GM19397 (cell line): ENCODE measurements around the gene KLHL6.
"Not testable (repeated sequence)": the region's sequence is repeated elsewhere in the genome, so short reads cannot be mapped to it uniquely, and the experiment has no call there.

Experiments
- ATAC-seq: cut with Tn5 transposase; IDR thresholded peaks from one replicate; pipeline ENCODE4 v1.9.1; 2021; ENCODE audit warnings: mild to moderate bottlenecking, moderate library complexity; ENCODE audit not compliant: unreplicated experiment

KLHL6 gene

DNA sequence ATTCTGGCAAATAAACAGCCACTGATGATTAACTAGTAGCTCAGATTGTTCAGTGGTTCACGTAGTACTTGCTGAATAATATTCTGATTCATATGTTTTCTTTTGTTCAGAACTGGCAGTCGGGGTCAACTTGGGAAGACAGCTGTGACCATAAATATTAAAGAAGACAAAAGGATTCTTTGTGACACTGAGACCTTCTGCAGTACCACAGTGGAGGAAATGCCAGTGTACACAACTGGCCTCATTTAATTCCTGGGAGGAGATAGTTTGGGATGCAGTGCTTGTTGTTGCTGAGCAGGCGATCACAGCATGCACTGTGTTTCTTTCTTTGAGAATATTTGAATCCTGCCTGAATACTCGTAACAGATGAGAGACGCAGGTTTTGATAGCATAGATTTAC is 100.4 kb downstream of the KLHL6 start:
- no peak for ATAC-seq

GRCh38 chr3:183454064-183454463 is 101.4 kb downstream of the KLHL6 start:
- no peak for ATAC-seq

- no peak for ATAC-seq
Measured at GRCh38 chr3:183449791-183450190, 105.7 kb downstream of the KLHL6 start.

- no peak for ATAC-seq
Measured at GRCh38 chr3:183449391-183449790, 106.1 kb downstream of the KLHL6 start.

GRCh38 chr3:183448369-183449128 is 107.0 kb downstream of the KLHL6 start:
- ATAC-seq = no peak

DNA sequence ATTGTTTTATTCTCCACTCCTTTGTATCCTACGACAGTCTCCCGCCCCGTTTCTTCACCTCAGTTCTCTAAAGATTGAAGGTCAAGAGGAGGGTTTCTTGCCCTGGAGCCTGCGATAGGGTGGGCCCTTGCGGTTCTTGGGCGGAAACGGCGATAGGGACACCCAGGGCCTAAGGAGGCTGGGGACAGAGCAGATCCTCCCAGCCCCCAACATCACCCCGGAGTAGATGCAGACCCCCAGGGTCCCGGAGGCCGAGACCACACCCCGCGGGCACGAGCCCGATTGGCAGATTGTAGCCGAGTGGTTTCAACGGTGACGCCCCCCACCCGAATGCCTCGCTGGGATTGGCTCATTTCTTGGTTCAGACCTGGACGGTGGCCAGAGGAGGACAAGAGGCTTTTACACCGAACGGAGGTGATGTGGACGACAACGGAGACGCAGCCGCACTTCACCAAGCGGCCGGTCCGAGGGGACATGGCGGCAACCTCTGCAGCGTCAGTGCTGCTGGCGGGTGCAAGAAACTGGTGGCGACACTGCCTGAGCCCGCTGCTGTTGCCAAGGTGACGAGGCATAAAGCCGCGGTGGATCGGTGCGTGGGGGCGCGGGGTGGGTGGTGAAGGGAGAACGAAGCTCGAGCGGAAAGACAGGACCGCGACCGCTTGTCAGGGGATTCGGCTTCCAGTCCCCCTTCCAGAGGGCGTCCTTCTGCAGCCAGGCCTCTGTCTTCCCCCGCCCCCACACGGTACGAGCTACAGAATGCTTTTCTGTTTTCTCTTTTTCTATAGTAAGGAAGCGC is 108.1 kb downstream of the KLHL6 start:
- peak; percentile 82 for ATAC-seq

DNA sequence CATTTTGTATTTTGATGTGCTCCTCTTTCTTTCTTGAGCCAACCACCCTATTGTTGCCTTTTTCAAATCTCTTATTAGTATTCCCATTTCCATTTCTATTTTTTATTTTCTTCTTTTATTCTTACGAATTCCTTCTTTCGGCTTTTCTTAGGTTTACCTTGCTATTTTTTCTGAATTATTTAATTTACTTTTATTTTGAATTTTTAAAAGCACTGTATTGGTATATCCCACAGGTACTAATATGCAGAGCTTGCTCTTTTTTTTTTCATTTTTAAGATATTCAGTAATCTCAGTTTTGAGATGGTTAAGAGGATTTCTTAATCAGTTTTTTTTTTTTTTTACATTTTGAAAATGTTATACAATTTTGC is 108.7 kb downstream of the KLHL6 start:
- no peak for ATAC-seq

- no peak for ATAC-seq
Measured at GRCh38 chr3:183444748-183445147, 110.8 kb downstream of the KLHL6 start.

GRCh38 chr3:183443395-183444385 is 111.8 kb downstream of the KLHL6 start:
- no peak for ATAC-seq

GRCh38 chr3:183442994-183443393 is 112.5 kb downstream of the KLHL6 start:
- no peak for ATAC-seq

- ATAC-seq = not testable (repeated sequence)
Measured at GRCh38 chr3:183440521-183440920, 115.0 kb downstream of the KLHL6 start.

GRCh38 chr3:183439515-183439914 is 116.0 kb downstream of the KLHL6 start:
- no peak for ATAC-seq

DNA sequence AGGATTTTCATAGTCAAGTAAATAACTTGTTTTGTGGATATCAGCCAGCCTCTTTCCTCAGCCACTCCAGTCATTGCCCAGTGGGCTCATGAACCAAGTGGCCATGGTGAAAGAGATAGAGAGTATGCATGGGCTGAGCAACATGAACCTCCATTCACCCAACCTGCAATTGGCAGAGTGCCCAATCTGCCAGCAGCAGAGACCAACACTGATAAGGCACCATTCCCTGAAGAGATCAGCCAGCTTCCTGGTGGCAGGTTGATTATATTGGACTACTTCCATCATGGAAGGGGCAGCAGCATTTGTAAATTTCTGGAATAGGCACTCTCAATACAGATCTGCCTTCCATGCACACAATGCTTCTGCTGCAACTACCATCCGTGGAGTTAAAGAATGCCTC is 116.8 kb downstream of the KLHL6 start:
- no peak for ATAC-seq

GRCh38 chr3:183437666-183438564 is 117.6 kb downstream of the KLHL6 start:
- ATAC-seq = no peak
